NCI-H1417 (cell line): ENCODE data around the gene SLC48A1.
A peak's percentile ranks its signal among the peaks of the same experiment; 100 is the strongest.

Experiments used
- DNase-seq, 3 experiments: peaks; one replicate each; lab custom pipeline; 2025; lab: John Stamatoyannopoulos, UW

The SLC48A1 gene

DNA sequence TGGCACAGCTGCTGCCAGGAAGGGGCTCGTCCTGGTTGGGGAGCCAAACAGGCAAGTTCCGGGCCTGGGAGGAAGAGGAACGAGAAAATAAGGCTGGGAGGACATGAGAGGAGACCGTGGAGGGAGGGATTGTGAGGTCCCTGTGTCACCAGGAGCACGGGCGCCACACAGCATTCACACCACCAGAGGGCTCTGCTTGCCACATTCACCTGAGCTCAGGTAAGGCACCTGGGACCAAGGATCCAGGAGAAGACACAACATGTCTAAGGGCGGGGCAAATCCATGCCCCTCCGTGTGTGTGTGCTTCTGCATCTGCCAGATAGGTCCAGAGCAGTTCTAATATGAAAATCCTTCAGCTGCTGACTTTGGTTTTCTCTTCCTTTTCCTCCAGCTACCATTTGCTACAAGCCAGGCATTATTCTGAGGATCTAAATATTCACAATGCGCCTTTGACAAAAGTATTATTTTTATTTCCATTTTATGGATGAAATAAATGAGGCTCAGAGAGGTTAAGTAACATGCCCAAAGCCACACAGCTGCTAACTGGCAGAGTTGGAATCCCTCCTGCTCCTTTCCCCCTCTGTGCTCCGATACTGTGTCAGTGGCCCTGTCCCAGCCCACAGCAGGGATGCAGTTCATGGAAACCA lies 28.9 kb upstream of the SLC48A1 start:
- DNase-seq: peak; percentile 73 to 85 (median 77)

- no peak for DNase-seq
Measured at GRCh38 chr12:47744778-47745436, 28.1 kb upstream of the SLC48A1 start.

- no peak for DNase-seq
Measured at GRCh38 chr12:47745485-47746041, 27.5 kb upstream of the SLC48A1 start.

DNA sequence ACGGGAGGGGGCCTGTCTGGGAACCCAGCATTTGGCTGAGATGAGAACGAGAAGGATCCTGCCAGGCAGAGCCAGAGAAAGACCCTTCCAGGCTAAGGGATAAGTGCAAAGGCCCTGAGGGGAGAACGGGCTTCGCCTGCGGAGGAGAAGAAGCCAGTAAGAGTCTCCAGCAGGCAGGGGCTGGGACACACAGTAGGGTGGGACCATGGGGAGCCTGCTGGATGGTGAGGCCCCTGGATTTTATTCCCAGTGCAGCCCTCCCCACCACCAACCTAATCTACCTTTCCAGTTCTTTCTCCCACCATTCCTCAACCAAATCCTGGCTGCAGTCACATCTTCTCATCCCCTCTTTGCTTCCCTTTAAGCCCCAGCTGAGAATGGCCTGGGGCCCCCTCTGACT lies 27.0 kb upstream of the SLC48A1 start:
- DNase-seq: no peak

GRCh38 chr12:47746523-47746922 lies 26.5 kb upstream of the SLC48A1 start:
- no peak for DNase-seq

DNA sequence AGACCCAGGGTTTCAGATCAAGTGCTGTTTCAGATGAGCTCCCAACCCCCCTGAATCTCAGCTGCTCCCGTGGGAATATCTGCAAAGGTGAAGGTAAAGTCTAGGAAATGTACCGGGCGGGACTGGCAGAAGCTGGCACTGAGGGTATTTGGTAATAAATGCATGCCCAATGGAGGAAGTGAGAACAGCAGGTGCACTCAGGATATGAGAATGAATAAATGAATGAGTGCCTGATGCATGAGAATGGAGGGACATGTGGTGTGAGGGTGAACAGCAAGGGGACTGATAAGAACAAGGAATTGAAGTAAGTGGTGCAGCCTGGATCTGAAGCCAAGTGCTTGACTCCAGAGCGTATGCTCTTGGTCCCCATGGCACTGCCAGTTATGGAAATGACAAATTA lies 25.9 kb upstream of the SLC48A1 start:
- DNase-seq: no peak

DNA sequence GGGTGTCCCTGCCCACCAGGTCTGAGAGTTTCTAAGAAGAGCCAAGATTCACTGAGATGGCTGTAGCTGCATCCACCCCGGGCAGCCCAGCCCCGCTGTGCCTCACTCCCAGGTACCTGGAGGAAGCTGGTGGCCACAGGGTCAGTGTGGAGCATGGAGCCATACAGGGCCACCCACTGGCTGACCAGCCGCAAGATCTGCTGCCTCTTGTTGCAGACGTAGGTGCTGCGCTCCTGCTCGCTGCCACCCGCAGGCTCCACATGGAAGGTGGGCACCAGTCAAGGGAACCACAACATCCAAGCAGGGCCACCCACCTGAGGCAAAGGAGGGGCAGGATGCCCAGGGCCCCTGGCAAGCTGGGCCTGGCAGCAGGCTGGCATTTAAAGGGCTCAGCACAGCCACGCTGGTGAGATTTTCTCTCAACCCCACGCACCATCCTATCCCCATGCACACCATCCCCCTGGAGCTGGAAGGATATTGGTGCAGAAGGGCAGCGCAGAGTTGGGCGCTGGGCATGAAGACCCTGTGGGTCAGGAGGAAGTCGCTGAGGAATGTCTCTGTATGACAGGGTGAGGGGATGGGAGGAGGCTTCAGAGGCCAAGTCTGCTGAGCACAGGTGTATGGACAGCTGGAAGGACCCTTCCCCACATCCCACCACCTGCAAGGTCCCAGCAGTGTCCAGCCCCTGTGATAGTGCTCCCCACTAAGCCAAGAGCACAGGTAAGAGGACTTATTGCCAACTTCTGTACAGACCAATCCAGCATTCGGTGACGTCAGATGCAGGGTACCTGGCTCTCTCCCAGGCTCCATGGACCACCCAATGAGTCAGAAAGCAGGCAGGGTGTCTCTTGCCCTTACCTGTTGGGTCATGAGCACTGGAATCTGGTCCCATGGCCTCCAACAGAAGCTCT lies 25.2 kb upstream of the SLC48A1 start:
- no peak for DNase-seq

DNA sequence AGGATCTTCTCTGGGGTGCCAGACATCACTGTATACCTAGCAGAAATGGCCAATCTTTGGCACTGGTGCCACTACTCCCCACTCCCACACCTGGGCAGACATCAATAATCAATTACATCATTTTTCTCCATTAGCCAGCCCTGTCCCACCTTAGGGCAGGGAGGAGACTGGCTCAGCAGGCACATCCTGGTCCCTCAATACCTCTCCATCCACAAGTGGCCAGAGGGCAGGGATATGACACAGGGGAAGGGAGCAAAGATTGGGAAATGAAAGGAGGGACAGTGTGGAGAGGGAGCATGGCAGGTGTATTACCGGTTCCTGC lies 24.6 kb upstream of the SLC48A1 start:
- no peak for DNase-seq

DNA sequence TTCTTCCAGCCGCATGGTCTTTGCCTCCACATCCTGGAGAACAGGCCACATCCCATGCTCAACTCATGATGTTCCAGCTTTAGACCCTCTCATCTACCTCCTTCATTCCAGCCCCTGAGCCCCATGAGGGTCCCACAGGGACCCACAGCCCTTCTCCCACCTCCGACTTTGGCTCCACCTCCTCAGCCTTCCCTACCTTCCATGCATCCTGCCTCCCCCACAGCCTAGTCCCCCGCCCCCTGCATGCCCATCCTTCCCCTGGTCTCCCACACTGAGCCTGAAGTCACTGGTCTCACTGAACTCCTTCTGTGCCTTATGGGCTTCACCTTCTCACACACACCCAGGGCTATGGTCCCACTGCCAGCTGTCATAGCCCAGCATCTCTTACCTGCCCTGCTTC lies 24.1 kb upstream of the SLC48A1 start:
- DNase-seq: no peak

DNA sequence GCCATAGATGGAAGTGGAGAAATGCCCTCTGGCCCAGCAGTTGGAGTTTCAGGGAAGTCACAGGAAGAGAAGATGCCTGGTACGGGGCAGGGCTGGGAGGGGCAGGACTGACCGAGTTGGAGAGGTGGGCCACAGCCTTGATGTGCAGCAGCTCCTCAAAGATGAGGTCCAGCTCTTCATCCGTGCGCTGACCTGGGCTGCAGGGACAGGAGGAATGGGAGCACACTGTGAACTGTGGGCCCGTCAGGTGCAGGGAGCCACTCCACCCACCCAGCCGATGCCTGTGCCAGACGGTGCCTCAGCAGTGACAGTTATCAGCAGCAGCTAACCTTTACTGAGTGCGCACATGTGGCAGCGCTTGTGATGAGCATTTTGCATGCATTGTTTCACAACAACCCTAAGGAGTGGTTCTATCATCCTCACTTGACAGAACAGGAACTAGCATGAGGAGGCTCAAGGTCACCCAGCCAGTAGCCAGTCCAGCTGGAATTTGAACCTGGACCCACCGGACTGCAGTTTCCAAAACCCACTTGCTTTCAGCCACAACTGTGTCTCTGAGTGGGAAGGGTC lies 22.7 kb upstream of the SLC48A1 start:
- no peak for DNase-seq

DNA sequence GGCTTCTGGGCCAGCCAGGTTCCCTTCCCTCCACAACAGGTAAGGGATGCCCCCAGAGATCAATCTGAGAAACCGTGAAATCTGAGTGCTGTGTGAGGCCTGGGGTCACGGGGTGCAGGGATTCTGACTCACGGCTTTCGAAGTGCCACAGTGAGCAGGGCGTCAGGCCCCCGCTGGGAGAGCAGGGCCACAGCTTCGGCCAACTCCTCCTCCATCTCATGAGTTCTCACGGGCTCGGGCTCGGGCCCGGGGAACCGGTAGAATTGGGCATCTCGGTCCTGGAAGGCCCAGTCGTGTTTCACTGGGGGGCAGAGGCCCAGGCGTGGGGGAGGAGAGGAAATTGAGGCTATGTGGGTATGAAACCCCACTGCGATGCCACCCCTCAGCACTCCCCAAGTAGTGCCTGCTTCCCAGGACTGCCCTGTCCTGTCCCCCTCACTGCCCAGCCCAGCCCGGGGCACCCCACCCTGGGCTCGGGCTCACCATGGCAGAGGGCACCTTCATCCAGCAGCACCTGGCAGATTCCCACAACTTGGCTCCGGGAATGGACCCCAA lies 22.0 kb upstream of the SLC48A1 start:
- DNase-seq: no peak

- no peak for DNase-seq
Measured at GRCh38 chr12:47751561-47751960, 21.5 kb upstream of the SLC48A1 start.

DNA sequence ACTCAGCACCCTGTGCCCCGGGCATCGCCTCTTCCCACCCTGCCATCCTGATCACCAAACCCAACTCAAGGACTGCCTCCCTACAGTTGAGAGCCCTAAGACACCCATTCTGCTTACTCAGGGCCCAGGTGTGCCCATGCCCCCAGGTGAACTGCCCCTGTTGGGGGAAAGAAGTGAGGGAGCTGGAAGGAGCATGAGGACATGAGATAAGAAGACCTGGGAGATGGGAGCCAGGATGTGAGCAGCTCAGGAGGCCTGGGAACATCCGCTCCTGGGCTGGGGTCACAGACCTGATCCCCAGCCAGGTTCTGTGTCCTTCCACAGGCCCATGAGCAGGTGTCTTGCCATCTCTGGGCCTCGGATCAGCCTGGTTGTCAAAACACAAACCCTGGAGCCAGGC lies 20.9 kb upstream of the SLC48A1 start:
- no peak for DNase-seq

DNA sequence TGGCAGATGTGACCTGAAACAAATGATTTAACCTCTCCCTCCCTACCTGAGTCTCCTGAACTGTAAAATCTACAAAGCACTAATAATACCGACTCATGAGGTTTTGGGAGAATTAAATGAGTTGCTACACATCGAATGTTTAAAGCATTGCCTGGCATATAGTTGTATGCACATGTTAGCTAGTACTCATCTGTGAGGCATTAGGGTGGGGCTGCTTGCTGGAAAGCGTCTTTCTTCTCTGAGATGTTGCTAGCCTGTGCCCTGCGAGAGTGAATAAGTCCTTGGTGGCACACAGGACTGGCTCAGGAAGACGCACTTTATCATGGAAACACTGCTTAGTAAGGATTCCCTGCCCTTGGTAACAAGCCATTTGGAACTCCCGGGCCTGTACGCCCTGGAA lies 20.5 kb upstream of the SLC48A1 start:
- DNase-seq: no peak

GRCh38 chr12:47753021-47754001 lies 19.7 kb upstream of the SLC48A1 start:
- DNase-seq: peak in 1 of 3 experiments; percentile 28

DNA sequence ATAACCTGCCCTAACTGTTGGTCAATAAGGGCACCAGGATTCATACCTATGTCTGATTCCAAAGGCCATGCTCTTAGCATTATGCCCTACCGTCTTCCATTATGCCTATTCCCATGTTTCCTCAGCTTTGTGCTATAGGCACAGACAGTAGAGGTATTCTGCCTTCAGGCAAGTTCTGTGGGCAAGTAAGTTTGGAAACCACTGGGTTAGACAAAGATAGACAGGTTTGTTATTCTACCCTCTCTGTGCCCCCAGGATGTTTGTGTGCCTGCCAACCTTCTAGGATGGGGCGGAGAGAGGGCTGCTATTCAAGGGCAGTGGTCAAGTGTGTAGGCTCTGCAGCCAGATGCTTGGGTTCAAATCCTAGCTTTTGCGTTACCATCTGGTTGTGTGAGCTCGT lies 18.9 kb upstream of the SLC48A1 start:
- DNase-seq: no peak

GRCh38 chr12:47754881-47755280 lies 18.2 kb upstream of the SLC48A1 start:
- no peak for DNase-seq

DNA sequence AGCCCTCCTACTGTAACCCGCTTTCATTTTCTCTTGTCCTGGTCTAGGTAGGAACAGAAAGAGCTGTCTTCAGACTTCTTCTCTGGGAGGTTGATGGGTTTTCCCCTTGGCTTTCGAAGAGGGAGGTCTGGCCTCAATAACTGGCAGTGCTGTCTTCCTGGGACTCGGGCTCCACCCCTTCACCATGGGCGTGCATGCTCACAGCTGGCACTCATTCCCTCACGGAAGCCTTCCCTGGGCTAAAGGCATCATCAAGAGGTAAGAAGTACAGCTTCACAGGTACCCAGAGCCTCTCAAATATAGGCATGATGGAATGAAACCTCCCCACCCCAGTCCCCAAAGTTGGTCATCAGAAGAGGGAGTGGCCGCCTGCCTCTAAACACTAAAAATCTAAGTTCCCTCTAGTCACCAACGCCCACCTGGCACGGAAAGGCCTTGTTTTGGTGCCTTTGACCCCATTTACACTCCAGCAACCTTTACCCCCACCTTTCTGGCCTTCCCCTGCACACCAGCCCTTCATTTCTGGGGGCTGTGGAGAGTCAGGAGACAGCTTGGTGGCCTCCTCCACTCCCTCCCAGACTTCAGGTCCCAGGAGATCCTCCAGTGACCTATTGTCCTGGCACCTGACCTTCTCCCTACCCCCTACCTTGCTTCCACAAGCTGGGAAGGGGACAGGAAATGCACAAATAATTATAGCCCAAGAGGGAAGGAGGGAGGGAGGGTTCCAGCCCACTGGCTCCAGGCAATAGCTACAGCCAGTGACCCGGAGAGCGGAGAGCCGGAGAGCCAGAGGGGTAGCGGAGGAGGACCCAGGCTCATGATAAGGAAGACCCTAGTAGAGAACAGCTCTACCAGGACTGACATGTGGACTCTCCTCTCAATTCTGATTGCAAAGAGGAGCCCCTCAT lies 17.1 kb upstream of the SLC48A1 start:
- DNase-seq: peak in 1 of 3 experiments; percentile 11

- DNase-seq: peak in 1 of 3 experiments; percentile 13
Measured at GRCh38 chr12:47757364-47757839, 15.6 kb upstream of the SLC48A1 start.
